Endothelial cell of umbilical vein (primary cell): ENCODE results near the gene LOXL1. TPM values are rescaled to one million over a fixed set of nuclear protein-coding genes. Genes with fewer than 3 reads are reported as not detected.

Experiments
- BruUV-seq: library from RNA; stranded (reverse); fragments of 400-500 nt; replicated peaks from 2 replicates; lab custom pipeline; 2021; lab: Mats Ljungman, UMichigan
- CTCF ChIA-PET: fragments of 300-600, 350-600 bp; sonication (Branson Sonifier 250); formaldehyde crosslinking; loops from one replicate; lab custom pipeline; 2021; ENCODE audit warnings: antibody characterized with exemption, inconsistent platforms; lab: Charles Lee
- POLR2A ChIA-PET: fragments of 300-600, 350-600 bp; sonication (Branson Sonifier 250); formaldehyde crosslinking; loops from one replicate; lab custom pipeline; 2021; ENCODE audit warnings: antibody characterized with exemption, inconsistent platforms; lab: Charles Lee
- DNase-seq: peaks from one replicate; pipeline ENCODE4 v3.0.0-alpha.2; 2011; ENCODE audit warnings: low read depth, low spot score
- FAIRE-seq: peaks from 2 replicates; lab custom pipeline; 2011; peaks lifted over from hg19 to GRCh38; lab: Jason Lieb, UNC
- H2AFZ ChIP-seq: 2 replicates; pipeline ENCODE4 v1.6.0; 2012; ENCODE audit warnings: low read depth, low read length, control low read depth, inconsistent platforms
- H3K27ac ChIP-seq: 2 replicates; pipeline ENCODE4 v1.5.1; 2011; ENCODE audit warnings: low read depth, mild to moderate bottlenecking, control low read depth, low read length, moderate library complexity; ENCODE audit not compliant: insufficient read depth
- H3K27me3 ChIP-seq, 2 experiments: 2 replicates each; pipeline versions ENCODE4 v1.6.0 to v1.6.1; 2011; ENCODE audit warnings: low read length in 2 of 2, mixed read lengths in 1 of 2; ENCODE audit not compliant: control insufficient read depth in 2 of 2, insufficient read depth in 2 of 2
- H3K36me3 ChIP-seq, 2 experiments: 2 replicates in 1 of 2; 3 replicates in 1 of 2; pipeline ENCODE4 v1.5.1; 2011; ENCODE audit warnings: low read length in 2 of 2, mild to moderate bottlenecking in 1 of 2, moderate library complexity in 1 of 2; ENCODE audit not compliant: control insufficient read depth in 2 of 2, insufficient read depth in 2 of 2; ENCODE audit errors: extremely low read depth in 1 of 2
- H3K4me1 ChIP-seq: 3 replicates; pipeline ENCODE4 v1.5.1; 2011; ENCODE audit warnings: mild to moderate bottlenecking, low read length; ENCODE audit not compliant: control insufficient read depth, insufficient read depth; ENCODE audit errors: extremely low read depth
- H3K4me2 ChIP-seq: 2 replicates; pipeline ENCODE4 v1.6.1; 2011; ENCODE audit warnings: low read length, control low read depth, mixed read lengths; ENCODE audit not compliant: insufficient read depth
- H3K4me3 ChIP-seq, 3 experiments: fragments of 200-600 bp in 1 of 3; sonication (generic), shearing (Covaris generic) in 1 of 3; replicated peaks in 1 of 3; 2 replicates each; pipeline ENCODE4 v1.5.1; 2011 to 2016; ENCODE audit warnings: control low read depth in 3 of 3, low read length in 3 of 3, mild to moderate bottlenecking in 2 of 3, inconsistent platforms in 1 of 3, low read depth in 1 of 3, moderate library complexity in 1 of 3; ENCODE audit not compliant: insufficient read depth in 1 of 3
- H3K79me2 ChIP-seq: 2 replicates; pipeline ENCODE4 v1.6.0; 2012; ENCODE audit warnings: low read length, inconsistent platforms; ENCODE audit not compliant: control insufficient read depth, insufficient read depth
- H3K9ac ChIP-seq: replicated peaks from 2 replicates; pipeline ENCODE3; 2011; ENCODE audit warnings: low read length, control low read depth; ENCODE audit not compliant: insufficient read depth; ENCODE audit errors: extremely low read depth
- H3K9me1 ChIP-seq: replicated peaks from 3 replicates; pipeline ENCODE4 v1.6.0; 2011; ENCODE audit warnings: mild to moderate bottlenecking, low read length; ENCODE audit not compliant: control insufficient read depth, insufficient read depth; ENCODE audit errors: extremely low read depth
- H3K9me3 ChIP-seq: replicated peaks from 2 replicates; pipeline ENCODE4 v1.5.1; 2012; ENCODE audit warnings: low read length, inconsistent platforms; ENCODE audit not compliant: control insufficient read depth, insufficient read depth
- H4K20me1 ChIP-seq: replicated peaks from 2 replicates; pipeline ENCODE3; 2011; ENCODE audit warnings: mild to moderate bottlenecking, low read length; ENCODE audit not compliant: control insufficient read depth, insufficient read depth; ENCODE audit errors: extremely low read depth
- CTCF ChIP-seq, 2 donors: IDR thresholded peaks; 1 replicate in 1 of 2; 2 replicates in 1 of 2; pipeline ENCODE4 v1.5.1; 2011; ENCODE audit warnings: low read length in 2 of 2, mild to moderate bottlenecking in 2 of 2, moderate library complexity in 2 of 2, control low read depth in 1 of 2, inconsistent platforms in 1 of 2, low read depth in 1 of 2; ENCODE audit not compliant: insufficient read depth in 1 of 2; ENCODE audit errors: extremely low read depth in 1 of 2
- EZH2 ChIP-seq: IDR thresholded peaks from 2 replicates; pipeline ENCODE4 v1.6.1; 2012; ENCODE audit warnings: borderline replicate concordance, low read depth, mild to moderate bottlenecking, moderate library complexity, low read length, inconsistent platforms; ENCODE audit not compliant: severe bottlenecking
- FOS ChIP-seq: IDR thresholded peaks from 2 replicates; pipeline ENCODE4 v1.6.1; 2011; ENCODE audit warnings: mild to moderate bottlenecking, low read length, moderate library complexity, borderline replicate concordance; ENCODE audit not compliant: insufficient read depth
- GATA2 ChIP-seq: IDR thresholded peaks from 2 replicates; pipeline ENCODE4 v1.7.0; 2011; ENCODE audit warnings: low read depth, mild to moderate bottlenecking, moderate library complexity, mixed read lengths, low read length; ENCODE audit not compliant: insufficient read length, insufficient read depth
- JUN ChIP-seq: IDR thresholded peaks from 2 replicates; pipeline ENCODE4 v1.6.1; 2011; ENCODE audit warnings: borderline replicate concordance, low read depth; ENCODE audit not compliant: insufficient read length, insufficient read depth
- MAX ChIP-seq: IDR thresholded peaks from 2 replicates; pipeline ENCODE4 v1.6.1; 2011; ENCODE audit not compliant: insufficient read depth, insufficient read length
- MYC ChIP-seq: IDR thresholded peaks from one replicate; pipeline ENCODE4 v1.6.1; 2011; ENCODE audit warnings: mild to moderate bottlenecking, low read depth, low read length
- POLR2A ChIP-seq: IDR thresholded peaks from 2 replicates; pipeline ENCODE4 v1.6.1; 2012; ENCODE audit warnings: low read depth, mild to moderate bottlenecking, control low read depth, low read length
- POLR2AphosphoS5 ChIP-seq: IDR thresholded peaks from 2 replicates; pipeline ENCODE4 v1.6.1; 2012; ENCODE audit warnings: low read depth, mild to moderate bottlenecking, control low read depth, low read length, moderate library complexity; ENCODE audit not compliant: insufficient read depth
- dilution Hi-C: fragments of 300-500 bp; cut with MboI; formaldehyde crosslinking; loops from one replicate; pipeline ENCODE4 v1.15.0; 2019; ENCODE audit warnings: low sequenced_read_pairs; ENCODE audit not compliant: extremely low pct_ligation_motif_present
- intact Hi-C: fragments of 100-400 bp; cut with micrococcal nuclease; formaldehyde crosslinking; loops from one replicate; pipeline ENCODE4 v1.10.0; 2022
- polyA plus RNA-seq, 4 experiments: library from polyadenylated mRNA; depleted of rRNA in 3 of 4; stranded (reverse) in 3 of 4; unstranded in 1 of 4; fragments of >200 nt; gene quantifications; 2 replicates each; pipeline versions ENCODE4 v1.2.1 to v1.2.3, GENCODE V29; 2011 to 2012; ENCODE audit warnings: missing spikeins in 1 of 4
- total RNA-seq: library from RNA; stranded (reverse); gene quantifications from 2 replicates; pipeline ENCODE4 v1.2.3, GENCODE V29; 2021

Gene LOXL1
- total and polyA plus RNA-seq, 2 donors (not counting 3 experiments of a cell fraction or from before 2014, with no cell fraction given): 5.2 to 14.4 TPM

GRCh38 chr15:73950479-73950830 lies 24.2 kb downstream of the LOXL1 start:
- Histone ChIP-seq H4K20me1 (no peaks in the 10 kb centered on the region), H3K9ac (no peak overlapping the region), H3K27me3 (no peaks in the 10 kb centered on the region), H3K4me1 (peaks cover 7% of the 10 kb centered on the region), H3K36me3 (no peaks in the 10 kb centered on the region), H3K4me2 (no peak overlapping the region), H3K9me3 (no peaks in the 10 kb centered on the region), H3K4me3 (no peak overlapping the region), H3K9me1 (no peaks in the 10 kb centered on the region), H3K79me2 (no peaks in the 10 kb centered on the region), H2AFZ (no peak overlapping the region), H3K27ac (no peak overlapping the region)
- FAIRE-seq (no peak), DNase-seq (no peak)
- BruUV-seq: no TSS peak
- intact Hi-C loops: loop anchor here (2.0 to 5.0 kb wide), 4 partner anchors 42 to 372 kb away; partner anchors contain the start of genes ISLR2 and STOML1
- TF ChIP-seq FOS (no peak), POLR2AphosphoS5 (no peak), MYC (no peak), CTCF (IDR thresholded peaks at IDR 0.05; ENCODE audit: extremely low read depth in 1 of 2, insufficient read depth in 1 of 2, low read depth in 1 of 2, low read length in 2 of 2) (no peak), MAX (no peak), JUN (no peak), EZH2 (no peak), POLR2A (no peak), GATA2 (no peak)
- ChIA-PET CTCF (interaction anchor here (0.9 to 6.9 kb wide), 36 partner anchors 9 to 371 kb away, joined by 3 to 217 read pairs (median 7); partner anchors contain the start of genes LOXL1, PML and TBC1D21), POLR2A (no interaction called here)
- dilution Hi-C loops: no loop called here
